ENCODE data around the gene SH2D5.
A peak's percentile ranks its signal among the peaks of the same experiment; 100 is the strongest.

SH2D5 gene

GRCh38 chr1:20732588-20733359, at the start of gene SH2D5:
Gene SH2D5 (minus strand): TSS chr1:20732703. CDS start chr1:20728044, 4,659 bp downstream.
- DNase-seq: peak; percentile 87

- no peak for DNase-seq
Measured at GRCh38 chr1:20775700-20776099, 43.2 kb upstream of the SH2D5 start.

- DNase-seq: no peak
Measured at GRCh38 chr1:20771780-20772179, 39.3 kb upstream of the SH2D5 start.

GRCh38 chr1:20770314-20771087, 38.0 kb upstream of the SH2D5 start:
- DNase-seq: no peak

GRCh38 chr1:20767271-20767670, 34.8 kb upstream of the SH2D5 start:
- no peak for DNase-seq

GRCh38 chr1:20763417-20763816, 30.9 kb upstream of the SH2D5 start:
- no peak for DNase-seq

GRCh38 chr1:20760322-20760721, 27.8 kb upstream of the SH2D5 start:
- DNase-seq: no peak

GRCh38 chr1:20753589-20753988, 21.1 kb upstream of the SH2D5 start:
- DNase-seq: no peak

- DNase-seq: no peak
Measured at GRCh38 chr1:20751462-20751990, 19.0 kb upstream of the SH2D5 start.

GRCh38 chr1:20742671-20743070, 10.2 kb upstream of the SH2D5 start:
- no peak for DNase-seq

- no peak for DNase-seq
Measured at GRCh38 chr1:20740781-20741180, 8.3 kb upstream of the SH2D5 start.

GRCh38 chr1:20739225-20739624, 6.7 kb upstream of the SH2D5 start:
- no peak for DNase-seq

- no peak for DNase-seq
Measured at GRCh38 chr1:20735581-20736111, 3.1 kb upstream of the SH2D5 start.

- DNase-seq: no peak
Measured at GRCh38 chr1:20733360-20733975, 965 bp upstream of the SH2D5 start.

- DNase-seq: peak; percentile 74
Measured at GRCh38 chr1:20732071-20732587, 374 bp downstream of the SH2D5 start.

GRCh38 chr1:20731057-20731991, 1.2 kb downstream of the SH2D5 start:
- peak; percentile 29 for DNase-seq

- DNase-seq: no peak
Measured at GRCh38 chr1:20730690-20731056, 1.8 kb downstream of the SH2D5 start.

- no peak for DNase-seq
Measured at GRCh38 chr1:20729990-20730689, 2.4 kb downstream of the SH2D5 start.

GRCh38 chr1:20729155-20729931, 3.2 kb downstream of the SH2D5 start:
- DNase-seq: no peak

- no peak for DNase-seq
Measured at GRCh38 chr1:20728371-20729154, 3.9 kb downstream of the SH2D5 start.

Measured in stimulated activated CD4-positive, alpha-beta T cell treated with anti-CD3 and anti-CD28 coated beads, Interleukin-15, amount 100 ng/mL, for 24 hours (primary cell).